T-helper 22 cell (primary cell): ENCODE data around the gene C10orf90.

Experiments used
- DNase-seq: peaks from one replicate; pipeline ENCODE4 v3.0.0-alpha.2; 2020; ENCODE audit warnings: low read depth

C10orf90 gene

DNA sequence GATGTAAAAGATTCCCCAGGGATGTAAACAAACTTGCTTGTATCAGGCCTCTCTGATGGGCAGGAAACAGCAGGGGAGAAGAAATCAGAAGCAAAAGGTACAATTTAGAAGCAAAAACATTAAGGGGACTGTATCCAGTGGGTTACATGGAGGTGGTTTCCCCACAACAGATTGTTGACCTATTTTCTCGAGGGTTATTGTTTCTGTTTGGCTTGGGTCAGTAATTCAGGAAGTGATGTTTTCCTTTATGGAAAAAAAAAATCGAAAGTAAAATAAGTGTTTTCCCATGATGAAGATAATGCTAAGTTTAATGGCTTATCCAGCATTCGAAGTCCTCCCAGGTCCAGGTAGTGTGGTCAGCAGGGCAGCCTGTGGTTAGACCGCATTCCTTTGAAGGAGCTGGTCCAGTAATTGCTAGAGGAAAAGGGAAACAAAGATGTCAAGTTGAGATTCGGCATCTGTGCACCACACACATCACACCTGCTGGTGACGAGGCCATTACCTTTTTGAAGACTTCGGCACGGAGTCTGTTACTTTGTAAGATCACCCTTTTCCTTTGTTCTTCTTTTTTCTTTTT is 244.9 kb downstream of the C10orf90 start:
- DNase-seq: no peak

DNA sequence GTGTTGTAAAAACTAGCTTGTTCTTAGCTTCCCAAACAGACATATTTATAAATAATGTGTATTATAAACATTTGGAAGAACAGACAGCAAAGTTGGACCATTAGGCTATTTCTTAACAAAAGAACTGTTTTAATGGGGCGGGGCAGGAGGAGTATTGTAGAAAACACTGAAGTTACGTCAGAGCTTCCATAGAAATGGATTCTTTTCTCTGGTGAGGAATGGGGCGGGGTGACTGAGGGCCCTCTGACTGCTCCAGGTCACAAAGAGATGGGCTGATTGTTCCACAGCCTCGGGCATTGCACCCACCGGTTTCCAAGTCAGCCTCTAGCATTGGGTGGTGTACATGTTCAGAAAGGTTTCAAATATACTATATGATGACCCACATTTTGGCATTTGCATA is 245.5 kb downstream of the C10orf90 start:
- no peak for DNase-seq

DNA sequence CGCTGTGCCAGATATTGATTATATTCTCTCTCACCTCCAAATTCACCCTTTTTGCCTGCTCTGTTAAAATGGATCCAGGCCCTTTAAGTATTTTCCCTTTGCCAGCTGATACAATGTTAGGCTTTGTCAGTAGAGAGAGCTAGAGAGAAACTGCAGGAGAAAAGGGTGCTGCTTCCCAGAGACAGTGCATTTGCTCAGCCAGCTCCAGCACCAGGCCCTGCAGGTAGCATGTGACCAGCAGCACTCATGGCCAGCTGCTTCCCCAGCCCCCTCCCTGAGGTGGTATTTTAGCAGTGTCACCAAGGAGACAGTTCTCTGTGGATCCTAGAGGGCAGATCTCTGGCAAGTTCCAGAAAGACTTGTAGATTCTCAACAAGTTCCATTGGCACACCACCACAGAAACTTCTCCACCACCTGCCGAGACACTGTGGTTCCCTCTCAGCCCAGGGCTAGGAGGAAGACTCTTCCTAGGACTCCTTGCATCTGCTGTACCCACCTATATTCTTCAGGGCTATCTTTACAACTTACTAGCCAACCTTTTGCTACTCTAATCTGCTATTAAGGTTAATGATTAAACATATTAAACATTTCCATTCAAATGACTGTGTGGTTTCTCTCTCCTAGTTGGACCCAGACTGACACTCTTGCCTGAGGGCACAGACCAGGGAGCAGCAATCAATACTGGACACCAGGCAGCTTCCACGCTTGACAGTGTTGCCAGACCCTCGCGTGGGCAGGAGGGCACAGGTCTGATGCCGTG is 246.6 kb downstream of the C10orf90 start:
- DNase-seq: no peak

DNA sequence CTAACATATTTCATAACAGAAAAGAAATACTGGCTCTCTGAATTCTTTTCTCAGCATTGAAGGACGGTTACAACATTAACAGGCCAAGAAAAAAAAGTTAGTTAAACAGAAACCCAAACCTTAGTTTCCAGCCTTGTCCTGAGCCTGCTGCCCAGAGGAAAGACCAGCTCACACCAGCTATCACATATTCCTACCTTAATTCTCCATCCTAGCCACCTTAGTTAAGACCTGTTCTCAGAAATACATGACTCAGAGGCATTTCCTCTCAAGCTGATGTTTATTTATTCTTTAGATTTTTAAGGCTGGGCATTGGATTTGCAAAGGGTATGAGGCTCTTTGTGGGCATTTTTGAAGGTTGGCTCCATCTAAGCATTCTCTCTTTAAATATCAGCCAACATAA is 247.9 kb downstream of the C10orf90 start:
- no peak for DNase-seq

DNA sequence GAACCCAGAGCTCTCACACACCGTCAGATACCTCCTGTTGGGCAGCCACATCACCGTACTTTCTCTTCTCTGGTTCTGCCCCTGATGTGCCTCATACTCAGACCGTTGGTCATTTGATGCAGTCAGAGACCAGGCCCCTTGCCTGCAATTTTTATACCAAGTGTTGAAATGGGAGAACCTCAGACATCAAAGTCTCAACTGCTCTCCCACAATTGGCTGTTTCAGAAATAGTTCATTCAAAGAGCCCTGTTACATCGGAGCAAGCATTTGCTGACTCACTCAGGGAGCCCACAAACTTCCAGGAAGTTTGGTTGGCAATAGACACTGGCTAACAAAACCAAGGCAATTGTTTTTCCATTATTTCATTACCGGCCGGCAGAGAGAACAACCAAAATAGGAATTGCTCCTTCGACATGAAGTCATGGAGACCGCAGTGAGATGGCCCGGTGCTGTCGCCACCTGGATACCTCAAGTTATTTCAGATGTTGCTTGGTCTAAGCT is 248.7 kb downstream of the C10orf90 start:
- no peak for DNase-seq

DNA sequence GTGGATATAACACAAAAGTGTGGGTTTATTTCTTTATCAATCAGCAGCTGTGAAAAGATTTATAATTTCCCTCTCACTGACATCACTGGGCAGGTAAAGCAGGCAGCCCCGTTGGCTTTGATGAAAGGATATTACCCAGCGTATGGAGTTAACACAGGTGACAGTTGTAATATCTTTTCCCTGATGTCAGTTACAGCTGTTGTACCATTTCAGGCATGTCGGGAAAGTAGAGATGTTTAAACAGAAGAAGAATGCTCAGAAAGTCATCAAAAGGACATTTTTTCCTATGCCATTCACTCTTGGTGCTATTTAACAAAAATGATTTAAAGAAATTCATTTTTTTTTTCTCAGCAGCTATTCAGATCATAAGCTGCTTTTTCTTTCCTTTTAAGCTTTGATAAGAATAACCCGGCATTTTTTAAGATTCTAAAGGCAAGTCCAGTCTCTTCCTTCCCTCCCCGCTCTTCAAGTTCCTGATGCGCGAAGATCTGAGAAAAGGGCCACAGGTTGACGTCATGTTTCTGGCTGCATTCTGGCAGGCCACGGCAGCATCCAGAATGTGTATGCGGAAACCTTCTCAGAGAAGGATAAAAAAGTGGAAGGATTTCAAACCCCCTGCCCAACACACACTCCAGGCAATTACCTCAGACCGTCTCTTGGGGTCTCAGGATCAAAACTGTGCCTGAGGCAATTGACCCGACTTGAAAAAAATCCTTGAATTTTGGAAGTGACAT is 249.8 kb downstream of the C10orf90 start:
- DNase-seq: no peak

DNA sequence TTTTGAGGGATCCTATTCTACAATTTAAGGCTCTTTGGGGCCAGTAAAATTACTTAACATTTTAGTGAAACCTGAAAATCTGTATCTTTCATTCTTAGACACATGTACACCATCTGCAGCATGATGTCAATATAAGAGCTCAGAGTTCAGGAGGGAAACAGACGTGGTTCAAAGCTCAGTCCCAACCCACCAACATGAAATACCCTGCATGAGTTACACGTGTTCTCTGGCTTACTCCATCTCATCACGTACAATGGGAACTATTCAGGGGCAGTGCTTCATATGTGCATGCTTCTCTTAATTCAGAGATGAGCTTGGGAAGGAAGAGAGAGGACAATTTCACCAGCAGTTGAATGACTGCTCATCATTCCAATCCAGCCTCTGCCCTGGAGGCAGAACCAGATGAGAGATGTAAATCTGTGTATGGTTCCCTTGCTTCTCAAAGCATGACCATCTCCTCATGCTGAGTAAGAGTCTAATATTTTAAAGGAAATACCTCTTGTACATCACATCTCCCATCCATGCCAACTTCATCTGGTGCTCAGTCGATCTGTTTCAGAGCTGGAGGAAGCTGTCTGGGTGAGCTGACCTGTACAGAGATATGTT is 253.2 kb downstream of the C10orf90 start:
- DNase-seq: no peak

DNA sequence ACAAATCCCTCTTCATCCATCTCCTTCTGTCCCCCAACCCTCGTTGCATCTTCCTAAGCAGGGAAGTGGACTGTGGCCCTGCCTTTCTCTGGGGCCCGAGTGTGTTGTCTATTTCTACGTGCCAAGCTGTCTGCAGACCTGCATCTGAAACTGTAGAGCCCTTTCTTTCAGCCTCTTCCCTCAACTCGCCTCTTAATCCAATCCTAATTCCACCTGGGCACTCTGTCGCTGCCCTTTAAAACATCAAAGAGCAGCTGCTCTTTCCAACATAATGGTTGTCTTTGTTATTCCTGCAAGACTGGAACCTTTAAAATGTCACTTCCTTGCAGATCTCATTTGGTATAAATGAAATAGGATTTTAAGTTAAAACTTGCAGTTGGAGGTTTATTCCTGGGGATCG is 260.7 kb downstream of the C10orf90 start:
- DNase-seq: no peak

DNA sequence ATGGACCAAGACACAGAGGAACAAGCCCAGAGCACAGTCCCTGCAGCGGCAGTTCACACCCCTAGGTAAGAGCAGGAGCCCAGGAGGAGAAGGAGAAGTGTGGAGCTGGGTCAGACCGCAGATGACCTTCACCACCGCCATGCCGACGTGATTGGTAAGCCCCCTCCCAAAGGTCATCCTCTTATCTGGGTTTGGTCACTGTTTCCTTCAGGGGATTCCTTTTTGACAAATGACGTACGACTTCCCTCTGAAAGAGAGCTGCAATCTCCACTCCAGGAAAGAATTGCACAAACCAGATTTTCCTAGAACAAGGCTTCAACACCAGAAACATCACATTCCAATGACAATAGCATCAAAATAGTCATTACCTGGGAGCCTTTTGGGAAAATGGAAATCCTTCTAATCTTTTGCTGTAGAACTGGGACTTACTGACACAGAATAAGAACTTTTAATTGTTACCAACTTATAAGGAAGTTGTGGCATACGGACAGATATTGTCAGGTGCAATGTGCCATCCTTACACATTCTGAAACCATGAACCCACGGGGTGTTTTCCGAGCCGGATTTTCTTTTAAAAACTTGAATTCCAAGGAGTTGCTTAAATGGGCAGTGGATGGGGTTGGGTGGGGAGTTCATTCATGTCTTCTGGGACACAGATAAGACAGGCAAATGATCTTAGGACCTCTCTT is 261.4 kb downstream of the C10orf90 start:
- DNase-seq: no peak

DNA sequence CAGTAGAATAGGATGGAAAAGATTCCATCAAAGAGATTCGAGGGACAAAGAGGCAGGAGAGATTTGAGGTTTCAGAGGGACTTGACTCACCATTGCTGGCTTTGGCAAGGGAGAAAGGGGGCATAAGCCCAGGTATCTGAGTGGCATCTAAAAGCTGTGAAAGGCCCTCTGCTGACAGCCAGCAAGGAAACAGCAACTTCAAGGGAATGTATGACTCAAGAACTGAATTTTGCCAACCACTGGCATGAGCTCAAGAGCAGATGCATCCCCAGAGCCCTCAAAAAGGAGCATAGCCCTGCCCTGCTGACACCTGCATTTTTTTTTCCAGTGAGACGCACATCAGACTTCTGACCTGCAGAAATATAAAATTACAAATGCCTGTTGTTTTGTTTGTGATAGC is 262.7 kb downstream of the C10orf90 start:
- DNase-seq: no peak

DNA sequence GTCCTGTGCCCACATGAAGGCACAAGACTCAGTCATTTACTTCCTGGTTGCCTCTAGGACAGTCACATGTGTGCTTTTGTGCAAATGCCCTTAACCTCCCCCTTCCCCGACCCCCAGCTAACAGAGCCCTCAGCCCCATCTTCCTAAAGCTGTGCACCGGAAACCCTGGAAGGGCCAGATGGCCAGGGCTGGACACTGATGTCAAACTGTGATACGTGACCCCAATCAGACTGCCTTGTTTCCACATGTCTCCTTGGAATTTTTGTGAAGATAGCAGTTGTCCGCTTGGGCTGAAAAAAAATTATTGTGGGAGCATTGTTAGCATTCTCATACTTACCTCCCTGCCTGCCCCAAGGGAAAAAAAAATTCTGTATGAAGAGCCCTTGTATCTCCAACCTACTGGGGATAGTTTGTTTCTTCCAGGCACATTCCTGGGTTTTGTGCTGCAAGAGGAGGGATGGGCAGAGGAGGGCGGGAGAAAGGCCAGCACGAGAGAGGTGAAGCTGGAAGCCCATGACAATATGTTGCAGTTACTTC is 265.2 kb downstream of the C10orf90 start:
- no peak for DNase-seq

DNA sequence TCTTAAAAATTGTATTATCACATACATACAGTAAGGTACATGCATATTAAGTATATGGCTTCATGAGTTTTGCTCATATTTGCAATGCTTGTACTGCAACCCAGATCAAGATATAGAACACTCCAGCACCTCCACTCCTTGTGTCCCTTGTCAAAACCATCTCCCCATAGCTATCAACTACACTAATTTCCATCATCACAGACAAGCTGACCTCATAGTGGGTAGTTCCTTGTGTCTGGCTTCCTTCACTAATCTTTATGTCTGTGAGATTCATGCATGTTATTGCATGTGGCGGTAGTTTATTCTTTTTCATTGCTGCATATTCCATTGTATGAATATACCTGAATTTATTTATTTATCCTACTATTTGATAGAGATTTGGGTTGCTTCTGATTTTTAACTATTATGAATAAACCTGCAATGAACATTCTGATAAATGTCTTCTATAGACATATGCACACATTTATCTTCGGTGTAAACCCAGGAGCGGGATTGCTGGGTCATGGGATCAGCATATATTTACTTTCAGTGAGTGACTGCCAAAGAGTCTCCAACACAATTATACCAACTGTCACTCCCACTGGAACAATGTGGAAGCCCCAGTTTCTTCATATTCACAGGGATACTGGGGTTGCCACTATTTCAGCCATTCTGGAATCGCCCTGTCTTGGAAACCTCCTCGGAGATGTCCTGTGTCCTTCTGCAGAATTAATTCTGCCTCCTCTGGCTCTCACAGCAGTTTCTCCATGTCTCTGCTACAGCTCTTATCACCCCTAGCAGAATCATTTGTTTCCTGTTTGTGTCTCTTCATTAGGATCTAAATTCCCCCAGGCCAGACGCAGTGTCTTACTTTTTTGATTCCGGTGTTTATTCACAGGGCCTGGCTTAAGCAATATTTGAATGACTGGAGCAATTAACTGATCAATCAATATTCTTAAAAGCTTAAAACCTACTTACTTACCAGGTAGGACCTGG is 267.5 kb downstream of the C10orf90 start:
- DNase-seq: no peak

DNA sequence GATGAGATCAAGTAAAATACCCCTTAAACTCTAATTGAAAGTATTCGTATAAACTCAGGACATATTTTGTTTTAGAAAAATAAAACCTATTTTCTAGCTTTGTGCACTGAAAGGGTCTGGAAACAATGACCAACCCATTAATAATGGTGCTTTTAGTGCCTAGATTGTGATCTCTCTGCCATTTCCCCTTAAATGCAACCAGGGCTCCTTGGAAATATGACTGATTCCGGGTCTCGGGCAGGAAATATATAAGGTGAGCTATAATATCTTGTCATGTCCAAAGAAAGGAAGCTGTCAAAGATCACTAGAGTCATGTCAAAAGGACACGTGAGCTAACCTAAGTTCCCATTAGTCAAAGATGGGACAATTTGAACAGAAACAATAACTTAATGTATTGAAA is 269.9 kb downstream of the C10orf90 start:
- no peak for DNase-seq

DNA sequence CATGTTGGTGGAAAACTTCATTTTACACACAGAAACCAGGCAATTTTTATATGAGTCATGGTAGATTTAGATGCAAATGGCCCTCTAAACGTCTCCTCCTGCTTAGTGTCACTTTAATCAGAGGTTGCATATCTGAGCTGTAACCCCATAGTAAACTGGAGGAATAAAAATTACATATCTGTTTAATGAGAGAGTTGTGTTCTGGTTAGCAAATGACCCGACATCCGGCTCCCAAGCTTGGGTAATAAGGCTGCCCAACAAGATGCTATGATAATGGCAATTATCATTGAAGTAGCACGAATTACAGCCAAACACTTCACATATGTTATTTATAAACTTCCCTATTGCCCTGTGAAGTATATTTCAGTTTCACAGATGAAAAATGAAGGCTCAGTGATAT is 271.6 kb downstream of the C10orf90 start:
- DNase-seq: no peak

DNA sequence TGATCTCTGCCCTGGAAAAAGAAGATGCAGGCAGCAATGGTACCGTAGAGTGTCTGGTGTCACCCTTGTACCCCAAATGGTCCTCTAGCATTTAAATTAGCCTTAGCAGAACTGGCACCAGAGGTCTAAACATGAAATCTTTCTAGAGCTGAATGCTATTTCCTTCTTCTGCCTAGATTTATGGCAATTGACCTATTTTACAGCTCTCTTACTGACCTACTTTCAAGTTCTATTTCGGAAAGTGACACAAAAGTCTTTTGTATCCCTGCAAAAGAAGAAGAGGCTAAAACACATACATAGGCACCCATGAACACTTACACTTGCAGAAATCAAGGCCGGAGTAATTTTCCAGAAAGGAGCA is 272.1 kb downstream of the C10orf90 start:
- no peak for DNase-seq

DNA sequence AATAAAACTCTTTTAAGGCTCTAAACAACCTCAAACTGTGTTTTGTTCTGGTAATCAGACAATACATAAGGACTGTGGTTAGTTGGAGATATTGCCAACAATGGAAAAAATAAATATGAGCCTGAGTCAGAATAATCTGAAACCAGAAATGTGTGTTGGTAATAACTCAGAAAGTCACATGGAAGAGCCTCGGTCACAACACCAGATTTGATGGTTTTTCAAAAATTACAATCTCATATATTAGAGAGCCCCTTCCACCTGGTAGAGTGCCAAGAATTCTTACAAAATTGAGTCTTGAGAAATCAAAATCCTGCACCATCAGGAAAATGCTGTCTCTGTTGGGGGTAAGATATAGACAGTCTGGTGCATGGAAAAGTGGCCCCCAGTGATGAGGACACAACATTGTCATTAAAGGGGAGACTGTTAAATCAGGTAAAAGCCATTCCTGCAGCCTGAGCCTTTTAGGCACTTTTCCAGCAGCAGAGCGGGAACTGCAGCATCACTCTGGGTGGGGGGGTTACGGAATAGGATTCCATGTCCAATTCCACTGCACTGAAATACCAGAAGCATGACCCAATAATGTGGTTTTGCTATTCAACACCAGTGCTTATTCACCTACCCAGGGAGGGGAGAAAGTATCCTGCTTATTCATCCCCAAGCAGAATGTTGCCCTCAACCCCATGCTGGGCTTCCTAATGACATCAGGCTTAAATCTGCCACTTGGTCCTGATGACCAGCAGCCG is 272.7 kb downstream of the C10orf90 start:
- no peak for DNase-seq

DNA sequence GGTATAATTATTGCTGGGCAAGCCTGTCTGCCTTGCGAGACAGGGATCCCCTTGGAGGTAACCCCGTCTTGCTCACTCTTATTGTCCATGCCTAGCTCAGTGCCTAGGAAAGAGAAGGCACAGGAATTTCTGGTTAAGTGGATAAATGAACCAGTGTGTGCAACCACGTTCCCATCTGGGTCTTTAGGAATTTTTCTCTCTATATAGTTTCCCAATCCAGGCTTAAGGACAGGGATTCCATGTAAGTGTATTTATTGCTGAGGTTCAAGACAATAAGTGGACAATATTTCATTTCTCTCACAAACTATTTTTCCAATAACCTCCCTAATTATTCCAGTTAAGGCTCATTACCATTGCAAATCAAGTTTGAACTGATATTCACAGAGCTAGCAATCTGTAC is 273.3 kb downstream of the C10orf90 start:
- no peak for DNase-seq

DNA sequence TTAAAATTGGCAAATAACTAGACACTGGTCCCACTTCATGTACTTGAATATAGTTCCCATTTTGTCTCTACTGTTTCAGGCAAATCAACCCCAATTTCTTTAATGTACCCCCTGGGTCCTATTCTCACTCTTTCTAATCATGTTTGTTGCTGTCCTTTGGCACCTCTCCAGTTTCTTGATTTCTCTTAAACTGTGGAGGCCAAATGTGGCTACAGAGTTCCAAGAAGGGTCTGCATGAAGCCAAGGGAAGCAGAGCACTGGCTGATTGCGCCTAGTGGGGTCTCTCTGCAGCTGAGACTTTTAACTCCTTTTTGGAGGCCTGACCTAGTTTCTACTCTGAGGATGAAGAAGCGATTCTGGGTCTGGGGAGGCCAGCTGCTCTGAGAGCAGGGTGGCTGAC is 275.5 kb downstream of the C10orf90 start:
- DNase-seq: no peak

DNA sequence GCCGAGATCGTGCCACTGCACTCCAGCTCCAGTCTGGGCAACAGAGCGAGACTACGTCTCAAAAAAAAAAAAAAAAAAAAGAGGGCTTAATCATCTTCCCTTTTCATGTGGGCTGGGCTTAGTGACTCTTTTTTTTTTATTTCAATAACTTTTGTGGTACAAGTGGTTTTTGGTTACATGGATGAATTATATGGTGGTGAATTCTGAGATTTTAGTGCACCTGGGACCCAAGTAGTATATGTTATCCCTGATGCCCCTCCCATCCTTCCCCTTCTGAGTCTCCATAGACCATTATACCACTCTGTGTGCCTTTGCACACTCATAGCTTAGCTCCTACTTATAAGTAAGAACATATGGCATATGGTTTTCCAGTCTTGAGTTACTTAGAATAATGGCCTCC is 277.4 kb downstream of the C10orf90 start:
- DNase-seq: no peak

DNA sequence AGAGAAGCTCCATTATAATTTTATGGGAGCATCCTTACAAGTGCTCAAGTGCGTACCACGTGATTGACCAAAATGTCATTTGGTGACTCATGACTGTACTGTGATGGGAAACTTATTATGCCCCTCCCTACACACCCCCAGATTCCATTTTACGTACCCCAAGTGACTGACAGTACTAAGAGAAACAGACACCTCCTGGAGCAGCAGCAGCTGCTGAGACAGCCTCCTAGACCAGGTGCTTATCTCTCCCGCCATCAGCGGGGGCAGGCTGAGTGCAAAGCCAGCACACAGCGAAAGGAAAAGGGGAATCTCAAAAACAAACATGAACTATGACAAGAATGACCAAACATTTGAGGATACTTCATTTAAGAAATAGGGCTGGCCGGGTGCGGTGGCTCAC is 278.0 kb downstream of the C10orf90 start:
- no peak for DNase-seq
